GM23248 (cell line): ENCODE results near the gene INAFM1. TPM values are rescaled to one million over a fixed set of nuclear protein-coding genes. Genes with fewer than 3 reads are reported as not detected.

Experiments used
- DNase-seq: peaks from one replicate; pipeline ENCODE4 v3.0.0-alpha.2; 2015
- H2AFZ ChIP-seq: fragments of 200-600 bp; sonication (generic); 2 replicates; pipeline ENCODE4 v1.6.1; 2016; ENCODE audit warnings: antibody characterized with exemption
- H3F3A ChIP-seq: fragments of 200-600 bp; sonication (generic); 2 replicates; pipeline ENCODE4 v1.6.1; 2016; ENCODE audit warnings: mild to moderate bottlenecking, antibody characterized with exemption, mixed run types; ENCODE audit not compliant: insufficient read depth
- H3K27ac ChIP-seq: fragments of 200-600 bp; sonication (generic); 2 replicates; pipeline ENCODE4 v1.5.1; 2016; ENCODE audit warnings: mild to moderate bottlenecking
- H3K27me3 ChIP-seq: fragments of 200-600 bp; sonication (generic); replicated peaks from 2 replicates; pipeline ENCODE4 v1.6.1; 2016; ENCODE audit warnings: mild to moderate bottlenecking; ENCODE audit not compliant: insufficient read depth
- H3K36me3 ChIP-seq: fragments of 200-600 bp; sonication (generic); 2 replicates; pipeline ENCODE4 v1.6.1; 2016; ENCODE audit warnings: low read depth, mild to moderate bottlenecking
- H3K4me1 ChIP-seq: fragments of 200-600 bp; sonication (generic); 2 replicates; pipeline ENCODE4 v1.6.1; 2016; ENCODE audit warnings: mild to moderate bottlenecking; ENCODE audit not compliant: insufficient read depth
- H3K4me2 ChIP-seq: fragments of 200-600 bp; sonication (generic); one replicate; pipeline ENCODE4 v1.6.1; 2016; ENCODE audit warnings: mild to moderate bottlenecking; ENCODE audit not compliant: unreplicated experiment
- H3K4me3 ChIP-seq: fragments of 200-600 bp; sonication (generic); 2 replicates; pipeline ENCODE4 v1.5.1; 2016; ENCODE audit warnings: mild to moderate bottlenecking
- H3K79me2 ChIP-seq: fragments of 200-600 bp; sonication (generic); 2 replicates; pipeline ENCODE4 v1.6.1; 2016; ENCODE audit warnings: mild to moderate bottlenecking; ENCODE audit not compliant: insufficient read depth
- H3K9ac ChIP-seq: fragments of 200-600 bp; sonication (generic); 2 replicates; pipeline ENCODE4 v1.6.1; 2016; ENCODE audit warnings: mild to moderate bottlenecking
- H3K9me2 ChIP-seq: fragments of 200-600 bp; sonication (generic); 2 replicates; pipeline ENCODE4 v1.6.1; 2016; ENCODE audit warnings: mixed run types, mild to moderate bottlenecking, moderate library complexity; ENCODE audit not compliant: insufficient read depth
- H3K9me3 ChIP-seq: fragments of 200-600 bp; sonication (generic); one replicate; pipeline ENCODE4 v1.6.1; 2017; ENCODE audit warnings: low read depth
- H4K20me1 ChIP-seq: fragments of 200-600 bp; sonication (generic); 2 replicates; pipeline ENCODE4 v1.6.0; 2016; ENCODE audit not compliant: insufficient read depth
- EZH2 ChIP-seq: fragments of 200-600 bp; sonication (generic); IDR thresholded peaks from 2 replicates; pipeline ENCODE4 v1.6.1; 2018; ENCODE audit warnings: antibody characterized with exemption, mild to moderate bottlenecking; ENCODE audit not compliant: insufficient read depth, poor library complexity, severe bottlenecking
- EZH2phosphoT487 ChIP-seq: fragments of 200-600 bp; sonication (generic); IDR thresholded peaks from 2 replicates; pipeline ENCODE4 v1.6.1; 2018; ENCODE audit warnings: antibody characterized with exemption, moderate library complexity, mild to moderate bottlenecking, low read depth; ENCODE audit not compliant: insufficient read depth
- WGBS, 2 experiments: methylation state at CpG; one replicate each; pipeline ENCODE4 v1.1.6; 2015 to 2017; ENCODE audit warnings: low lambda C conversion rate in 2 of 2, low coverage in 1 of 2; ENCODE audit errors: missing lambda C conversion rate in 2 of 2; 5-methylcytosine and 5-hydroxymethylcytosine counted together
- in situ Hi-C: fragments of 300-500 bp; cut with MboI; formaldehyde crosslinking; loops from 2 replicates; pipeline ENCODE4 v1.15.0; 2020
- polyA plus RNA-seq: library from polyadenylated mRNA; unstranded; fragments of >200 nt; fragmentation: Nextera tagmentation; extraction: Ambion mirVana; gene quantifications from 2 replicates; pipeline ENCODE4 v1.2.1, GENCODE V29; 2016
- total RNA-seq: library from RNA; depleted of rRNA; stranded (reverse); fragments of >200 nt; shearing (Covaris generic); gene quantifications from 2 replicates; pipeline ENCODE4 v1.2.3, GENCODE V29; 2014

The INAFM1 gene
- total and polyA plus RNA-seq, 2 experiments from 2014 or later = 5.2 to 14.1 TPM

- no peaks in the 10 kb centered on the region for H3K27me3 ChIP-seq
- in situ Hi-C loops = no loop called here
These were observed 39.1 kb downstream of the INAFM1 start for GRCh38 chr19:47313754-47314295.

GRCh38 chr19:47315125-47315821 lies 40.6 kb downstream of the INAFM1 start:
- WGBS, 2 experiments = 9 to 13% methylated on average over 12 of the region's 12 CpGs
- in situ Hi-C loops = no loop called here
- Histone ChIP-seq H3K9ac (peak overlapping the region; percentile 23; the same call in 1 of the 2 replicates), H3K27me3 (no peaks in the 10 kb centered on the region), H2AFZ (peak overlapping the region; percentile 40; the same call in 1 of the 2 replicates), H4K20me1 (no peaks in the 10 kb centered on the region), H3K27ac (peak overlapping the region; percentile 59), H3F3A (peaks cover 3% of the 10 kb centered on the region; the same call in 1 of the 2 replicates), H3K79me2 (no peaks in the 10 kb centered on the region), H3K36me3 (no peaks in the 10 kb centered on the region), H3K4me1 (peaks cover 4% of the 10 kb centered on the region; the same call in 1 of the 2 replicates), H3K4me2 (peak overlapping the region; percentile 45), H3K4me3 (no peak overlapping the region), H3K9me3 (no peaks in the 10 kb centered on the region), H3K9me2 (no peaks in the 10 kb centered on the region)
- TF ChIP-seq EZH2 (no peak), EZH2phosphoT487 (no peak)
- peak; percentile 98 for DNase-seq

More at GRCh38 chr19:47313754-47314295, 39.1 kb downstream of the INAFM1 start:
- no peaks in the 10 kb centered on the region for H4K20me1 ChIP-seq
- 76 to 80% methylated on average over 10 of the region's 10 CpGs for WGBS, 2 experiments
- no peak overlapping the region for H3K4me3 ChIP-seq
- no peaks in the 10 kb centered on the region for H3K36me3 ChIP-seq
- DNase-seq = no peak
- TF ChIP-seq EZH2 (no peak), EZH2phosphoT487 (no peak)
- peaks cover 3% of the 10 kb centered on the region; the same call in 1 of the 2 replicates for H3F3A ChIP-seq
- H3K79me2 ChIP-seq = no peaks in the 10 kb centered on the region
- no peaks in the 10 kb centered on the region for H3K9me3 ChIP-seq
- H3K27ac ChIP-seq = no peak overlapping the region
- peaks cover 9% of the 10 kb centered on the region for H3K4me1 ChIP-seq
- H3K9me2 ChIP-seq = no peaks in the 10 kb centered on the region
- H3K9ac ChIP-seq = no peak overlapping the region
- H2AFZ ChIP-seq = no peak overlapping the region
- H3K4me2 ChIP-seq = no peak overlapping the region

GRCh38 chr19:47316513-47316912 lies 41.8 kb downstream of the INAFM1 start:
- Histone ChIP-seq H3K4me3 (no peak overlapping the region), H3K36me3 (no peaks in the 10 kb centered on the region), H2AFZ (no peak overlapping the region), H3K9ac (no peak overlapping the region), H3K4me2 (no peak overlapping the region), H3F3A (peaks cover 3% of the 10 kb centered on the region; the same call in 1 of the 2 replicates), H3K9me2 (no peaks in the 10 kb centered on the region), H3K27me3 (no peaks in the 10 kb centered on the region), H3K27ac (no peak overlapping the region), H3K79me2 (no peaks in the 10 kb centered on the region), H3K9me3 (no peaks in the 10 kb centered on the region), H3K4me1 (peaks cover 4% of the 10 kb centered on the region; the same call in 1 of the 2 replicates), H4K20me1 (no peaks in the 10 kb centered on the region)
- in situ Hi-C loops = no loop called here
- WGBS, 2 experiments = 83 to 90% methylated on average over 4 of the region's 4 CpGs
- no peak for DNase-seq
- TF ChIP-seq EZH2 (no peak), EZH2phosphoT487 (no peak)

GRCh38 chr19:47319923-47320871 lies 45.5 kb downstream of the INAFM1 start:
- no peaks in the 10 kb centered on the region for H3K9me3 ChIP-seq
- no peak overlapping the region for H3K4me3 ChIP-seq
- peaks cover 4% of the 10 kb centered on the region; the same call in 1 of the 2 replicates for H3K4me1 ChIP-seq
- no peak overlapping the region for H3K9ac ChIP-seq
- 87 to 89% methylated on average over 46 of the region's 46 CpGs for WGBS, 2 experiments
- DNase-seq = no peak
- in situ Hi-C loops = no loop called here
- no peak overlapping the region for H3K4me2 ChIP-seq
- no peak overlapping the region for H3K27ac ChIP-seq
- H4K20me1 ChIP-seq = no peaks in the 10 kb centered on the region
- H3K9me2 ChIP-seq = no peaks in the 10 kb centered on the region
- no peaks in the 10 kb centered on the region for H3K27me3 ChIP-seq
- no peaks in the 10 kb centered on the region for H3K36me3 ChIP-seq
- no peak for TF ChIP-seq EZH2phosphoT487
- no peak for TF ChIP-seq EZH2
- no peak overlapping the region for H2AFZ ChIP-seq
- no peaks in the 10 kb centered on the region for H3K79me2 ChIP-seq
- peaks cover 3% of the 10 kb centered on the region; the same call in 1 of the 2 replicates for H3F3A ChIP-seq
